SK-N-SH treated with all-trans-retinoic acid at 6 μM for 48 hours (cell line): ENCODE measurements around the gene TBC1D7.

Experiments
- ARNTL ChIP-seq: fragments of 450-650 bp; formaldehyde crosslinking; IDR thresholded peaks from 2 replicates; pipeline ENCODE4 v1.5.0; 2020; ENCODE audit warnings: low read depth, mild to moderate bottlenecking, moderate library complexity, borderline replicate concordance
- CREB5 ChIP-seq: fragments of 250-450 bp; sonication (Bioruptor Pico); IDR thresholded peaks from 2 replicates; pipeline ENCODE4 v1.5.1; 2020; ENCODE audit warnings: low read depth, mild to moderate bottlenecking, moderate library complexity
- CSDC2 ChIP-seq: fragments of 250-450 bp; sonication (Bioruptor Pico); IDR thresholded peaks from 2 replicates; pipeline ENCODE4 v1.5.0; 2020; ENCODE audit warnings: mild to moderate bottlenecking, moderate library complexity
- POU6F1 ChIP-seq: fragments of 250-450 bp; sonication (Bioruptor Pico); IDR thresholded peaks from 2 replicates; pipeline ENCODE4 v1.8.0; 2021; ENCODE audit warnings: low read depth, mild to moderate bottlenecking, moderate library complexity, borderline replicate concordance
- SNAI2 ChIP-seq: fragments of 250-450 bp; sonication (Bioruptor Pico); IDR thresholded peaks from 2 replicates; pipeline ENCODE4 v1.5.0; 2020; ENCODE audit warnings: mild to moderate bottlenecking, moderate library complexity
- TSHZ2 ChIP-seq: fragments of 250-450 bp; sonication (Bioruptor Pico); IDR thresholded peaks from 2 replicates; pipeline ENCODE4 v1.5.0; 2020; ENCODE audit warnings: mild to moderate bottlenecking, moderate library complexity
- ZFP30 ChIP-seq: fragments of 450-650 bp; formaldehyde crosslinking; IDR thresholded peaks from 2 replicates; pipeline ENCODE4 v1.5.0; 2022; ENCODE audit warnings: mild to moderate bottlenecking, moderate library complexity
- ZNF70 ChIP-seq: fragments of 450-650 bp; formaldehyde crosslinking; IDR thresholded peaks from 2 replicates; pipeline ENCODE4 v1.5.0; 2020; ENCODE audit warnings: mild to moderate bottlenecking, moderate library complexity

- no peak for TF ChIP-seq CREB5 (CRISPR knock-in tag)
- no peak for TF ChIP-seq CSDC2
- no peak for TF ChIP-seq POU6F1
- TF ChIP-seq ZFP30, result no peak
- TF ChIP-seq ARNTL, result no peak
- TF ChIP-seq SNAI2 (CRISPR knock-in tag), result no peak
- no peak for TF ChIP-seq ZNF70 (CRISPR knock-in tag)
- no peak for TF ChIP-seq TSHZ2 (CRISPR knock-in tag)
These were observed 54.2 kb downstream of the TBC1D7 start for GRCh38 chr6:13273931-13274706.
